Measurements from ENCODE around the gene TOE1.
"Not testable (repeated sequence)": the region's sequence is repeated elsewhere in the genome, so short reads cannot be mapped to it uniquely, and the experiment has no call there.

Gene TOE1

DNA sequence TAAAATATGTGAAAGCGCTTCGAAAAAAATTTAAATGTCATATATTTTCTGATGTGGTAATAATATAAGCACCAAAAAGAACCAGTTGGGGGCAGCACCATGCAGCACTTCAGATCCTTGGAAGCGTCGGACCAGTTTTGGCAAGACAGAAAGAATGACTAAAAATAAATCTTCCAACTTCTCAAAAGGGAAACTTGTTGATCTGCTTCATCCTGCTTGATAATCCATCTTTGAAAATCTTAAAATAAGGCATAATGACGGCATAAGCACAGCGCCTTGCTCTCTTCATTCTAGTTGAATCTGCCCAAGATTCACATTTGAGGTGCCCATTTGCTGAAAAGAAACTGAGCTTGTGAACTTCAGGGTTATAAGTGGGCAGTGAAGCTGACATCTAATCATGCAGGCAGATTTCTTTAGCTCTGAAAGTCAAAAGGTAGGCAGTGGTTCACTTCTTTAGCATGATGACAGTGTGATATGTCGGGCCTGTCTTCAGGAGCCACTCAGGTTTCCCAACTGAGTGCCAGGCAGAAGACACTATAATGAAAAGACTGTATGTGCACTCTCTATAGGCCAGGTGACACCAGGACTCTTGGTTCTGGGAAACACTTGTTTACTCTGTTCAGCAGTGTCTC, 20.0 kb downstream of the TOE1 start:
- in situ Hi-C loops (cut with MboI; ENCODE audit: low sequenced_read_pairs, unreplicated experiment) = loop anchor here (5.0 to 10.0 kb wide), 2 partner anchors 132 to 225 kb away; partner anchors contain the start of genes NASP and TESK2
- TF ChIP-seq, protein P1, sequence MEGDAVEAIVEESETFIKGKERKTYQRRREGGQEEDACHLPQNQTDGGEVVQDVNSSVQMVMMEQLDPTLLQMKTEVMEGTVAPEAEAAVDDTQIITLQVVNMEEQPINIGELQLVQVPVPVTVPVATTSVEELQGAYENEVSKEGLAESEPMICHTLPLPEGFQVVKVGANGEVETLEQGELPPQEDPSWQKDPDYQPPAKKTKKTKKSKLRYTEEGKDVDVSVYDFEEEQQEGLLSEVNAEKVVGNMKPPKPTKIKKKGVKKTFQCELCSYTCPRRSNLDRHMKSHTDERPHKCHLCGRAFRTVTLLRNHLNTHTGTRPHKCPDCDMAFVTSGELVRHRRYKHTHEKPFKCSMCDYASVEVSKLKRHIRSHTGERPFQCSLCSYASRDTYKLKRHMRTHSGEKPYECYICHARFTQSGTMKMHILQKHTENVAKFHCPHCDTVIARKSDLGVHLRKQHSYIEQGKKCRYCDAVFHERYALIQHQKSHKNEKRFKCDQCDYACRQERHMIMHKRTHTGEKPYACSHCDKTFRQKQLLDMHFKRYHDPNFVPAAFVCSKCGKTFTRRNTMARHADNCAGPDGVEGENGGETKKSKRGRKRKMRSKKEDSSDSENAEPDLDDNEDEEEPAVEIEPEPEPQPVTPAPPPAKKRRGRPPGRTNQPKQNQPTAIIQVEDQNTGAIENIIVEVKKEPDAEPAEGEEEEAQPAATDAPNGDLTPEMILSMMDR (IDR thresholded peaks at IDR 0.05; ENCODE audit: borderline replicate concordance, control extremely low read depth, extremely low read depth, insufficient read depth, missing control alignments) = peak; percentile 37
- DNase-seq (ENCODE audit: low spot score) = no peak

DNA sequence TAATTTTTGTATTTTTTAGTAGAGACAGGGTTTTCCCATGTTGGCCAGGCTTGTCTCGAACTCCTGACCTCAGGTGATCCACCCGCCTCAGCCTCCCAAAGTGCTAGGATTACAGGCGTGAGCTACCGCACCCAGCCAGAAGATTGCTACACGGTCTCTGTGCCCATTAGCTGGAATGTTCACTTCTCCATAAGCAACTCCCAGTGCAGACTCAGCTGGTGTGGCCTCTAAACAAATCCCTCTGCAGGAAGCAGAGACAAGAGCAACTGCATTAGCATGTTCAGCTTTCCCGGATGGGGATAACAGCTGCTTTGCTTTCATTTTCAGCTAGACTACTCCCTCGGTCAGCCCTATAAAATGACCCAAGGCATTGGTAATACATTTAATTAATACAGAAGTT, 21.0 kb downstream of the TOE1 start:
- DNase-seq (ENCODE audit: low spot score) = not testable (repeated sequence)
- in situ Hi-C loops (cut with MboI; ENCODE audit: low sequenced_read_pairs, unreplicated experiment) = loop anchor here (10.0 kb wide), 1 partner anchor 224 kb away; the partner anchor contains the start of gene NASP

DNA sequence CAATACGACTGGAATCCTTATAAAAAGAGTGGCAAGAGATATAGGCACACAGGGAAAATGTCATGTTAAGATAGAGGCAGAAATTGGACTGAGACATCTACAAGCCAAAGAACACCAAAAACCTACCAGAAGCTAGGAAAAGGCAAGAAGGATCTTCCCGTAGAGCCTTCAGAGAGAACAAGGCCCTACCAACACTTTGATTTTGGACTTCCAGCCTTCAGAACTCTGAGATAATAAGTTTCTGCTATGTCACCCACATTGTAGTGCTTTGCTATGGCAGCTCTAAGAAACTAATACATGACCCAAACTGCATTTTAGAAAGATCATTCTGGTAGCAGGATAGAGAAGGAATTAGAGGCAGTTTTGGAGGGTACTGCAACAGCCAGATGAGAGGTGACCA, 24.3 kb downstream of the TOE1 start:
- in situ Hi-C loops (cut with MboI; ENCODE audit: low sequenced_read_pairs, unreplicated experiment) = loop anchor here (10.0 kb wide), 1 partner anchor 221 kb away; the partner anchor contains the start of gene NASP

DNA sequence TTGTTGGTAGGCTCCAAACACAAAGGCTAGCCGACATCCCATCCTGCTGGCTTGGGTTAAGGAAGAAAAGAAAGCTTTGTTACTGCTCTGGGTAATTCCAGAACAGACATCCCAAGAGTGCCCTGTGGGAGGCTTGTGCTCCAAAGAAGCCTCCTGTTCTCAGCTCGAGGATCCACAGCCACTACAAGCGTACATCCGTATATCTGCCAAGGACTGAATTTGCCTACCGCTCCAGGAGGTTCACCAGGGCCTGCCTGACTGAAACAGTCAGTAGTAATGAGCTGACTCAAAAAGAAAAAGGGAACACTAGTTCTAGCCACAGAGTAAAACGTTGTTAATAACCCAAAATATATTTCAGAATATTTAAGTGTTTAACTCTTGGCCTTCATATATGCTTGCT, 25.1 kb downstream of the TOE1 start:
- in situ Hi-C loops (cut with MboI; ENCODE audit: low sequenced_read_pairs, unreplicated experiment) = loop anchor here (10.0 kb wide), 1 partner anchor 220 kb away; the partner anchor contains the start of gene NASP
- TF ChIP-seq, protein P1 (IDR thresholded peaks at IDR 0.05; ENCODE audit: borderline replicate concordance, control extremely low read depth, extremely low read depth, insufficient read depth, missing control alignments) = no peak
- no peak for DNase-seq (ENCODE audit: low spot score)

More for the DNA sequence above, 24.3 kb downstream of the TOE1 start:
- no peak for DNase-seq (ENCODE audit: low spot score)
- TF ChIP-seq, protein P1 (IDR thresholded peaks at IDR 0.05; ENCODE audit: borderline replicate concordance, control extremely low read depth, extremely low read depth, insufficient read depth, missing control alignments) = no peak

DNA sequence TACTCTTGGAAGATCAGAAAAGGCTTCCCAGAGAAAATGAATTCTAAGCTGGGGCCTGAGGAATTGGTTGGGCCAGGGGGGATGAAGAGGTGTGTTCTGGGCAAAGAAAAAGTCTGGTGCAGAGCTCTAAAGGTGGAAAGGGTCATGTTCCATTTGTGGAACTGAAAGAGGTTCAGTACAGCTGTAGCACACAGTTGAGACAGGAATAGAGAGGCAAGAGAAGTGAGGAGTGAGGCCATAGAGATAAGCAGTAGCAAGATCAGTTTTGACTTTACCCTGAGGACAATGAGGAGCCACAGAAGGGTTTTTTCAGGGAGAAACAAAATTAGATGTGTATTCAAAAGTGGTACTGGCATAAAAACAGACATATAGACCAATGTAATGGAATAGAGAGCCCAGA, 30.6 kb downstream of the TOE1 start:
- in situ Hi-C loops (cut with MboI; ENCODE audit: low sequenced_read_pairs, unreplicated experiment) = no loop called here
- TF ChIP-seq, protein P1 (IDR thresholded peaks at IDR 0.05; ENCODE audit: borderline replicate concordance, control extremely low read depth, extremely low read depth, insufficient read depth, missing control alignments) = no peak
- peak; percentile 36 for DNase-seq (ENCODE audit: low spot score)

DNA sequence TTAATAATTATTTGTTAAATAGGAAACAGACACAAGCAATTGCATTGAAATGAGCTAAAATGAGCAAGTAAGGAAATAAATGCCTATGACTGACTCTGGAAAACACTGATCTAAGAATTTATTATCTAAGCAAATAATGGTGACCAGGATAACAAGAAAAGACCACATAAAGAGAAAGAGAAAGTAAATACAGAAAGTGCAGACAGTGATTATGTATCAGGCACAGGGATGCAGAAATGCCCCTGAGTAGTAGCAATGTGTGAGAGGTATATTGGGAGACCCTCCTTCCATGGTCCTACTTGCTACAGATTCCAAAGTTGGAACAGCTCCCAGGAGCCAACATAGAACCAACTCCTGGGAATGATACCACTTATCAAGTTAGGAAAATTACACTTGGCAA, 33.6 kb downstream of the TOE1 start:
- in situ Hi-C loops (cut with MboI; ENCODE audit: low sequenced_read_pairs, unreplicated experiment) = no loop called here
- no peak for DNase-seq (ENCODE audit: low spot score)

More for the DNA sequence above, 33.6 kb downstream of the TOE1 start:
- TF ChIP-seq, protein P1 (IDR thresholded peaks at IDR 0.05; ENCODE audit: borderline replicate concordance, control extremely low read depth, extremely low read depth, insufficient read depth, missing control alignments) = no peak
